ENCODE results near the gene RAB17.

The RAB17 gene

DNA sequence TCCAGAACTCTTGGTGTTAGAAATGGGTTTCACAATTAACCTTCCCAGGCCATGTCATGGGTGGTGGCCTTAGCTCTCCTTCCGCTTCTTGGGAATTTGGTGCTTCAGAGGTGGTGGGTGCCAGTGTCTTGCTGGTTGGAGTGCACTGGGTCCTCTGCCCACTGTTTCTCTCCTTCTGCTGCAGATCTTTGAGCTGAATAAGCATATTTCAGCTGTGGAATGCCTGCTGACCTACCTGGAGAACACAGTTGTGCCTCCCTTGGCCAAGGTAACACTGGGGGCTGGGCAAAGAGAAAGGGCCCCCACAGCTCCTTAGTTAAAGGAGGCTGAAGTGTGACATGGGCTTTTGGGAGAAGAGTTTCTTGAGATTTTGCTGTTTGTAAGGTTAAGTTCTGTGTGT lies 56.2 kb downstream of the RAB17 start:
- no peak for DNase-seq

DNA sequence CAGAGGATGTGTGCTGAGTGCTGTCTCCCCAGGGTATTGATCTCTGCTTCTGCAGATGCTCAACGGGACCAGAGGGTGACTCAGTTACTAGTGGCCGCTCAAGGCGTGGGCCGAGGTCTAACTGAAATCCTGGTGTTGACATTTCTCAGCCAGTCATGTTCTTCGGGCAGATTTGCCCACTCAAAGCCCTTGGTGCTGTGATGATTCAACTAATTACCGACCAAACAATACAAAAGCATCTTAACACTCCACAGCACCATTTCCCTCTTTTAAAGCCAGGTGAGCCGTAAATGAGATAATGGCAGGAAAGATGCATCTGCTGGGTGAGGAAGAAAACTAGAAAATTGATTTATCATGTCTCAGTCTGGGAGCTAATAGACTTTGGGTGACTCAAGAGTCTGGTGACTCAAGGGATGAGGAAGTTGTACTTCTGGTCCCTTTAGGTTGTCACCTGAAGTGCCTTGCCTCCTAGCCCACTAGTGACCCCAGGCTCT lies 56.8 kb downstream of the RAB17 start:
- no peak for DNase-seq

DNA sequence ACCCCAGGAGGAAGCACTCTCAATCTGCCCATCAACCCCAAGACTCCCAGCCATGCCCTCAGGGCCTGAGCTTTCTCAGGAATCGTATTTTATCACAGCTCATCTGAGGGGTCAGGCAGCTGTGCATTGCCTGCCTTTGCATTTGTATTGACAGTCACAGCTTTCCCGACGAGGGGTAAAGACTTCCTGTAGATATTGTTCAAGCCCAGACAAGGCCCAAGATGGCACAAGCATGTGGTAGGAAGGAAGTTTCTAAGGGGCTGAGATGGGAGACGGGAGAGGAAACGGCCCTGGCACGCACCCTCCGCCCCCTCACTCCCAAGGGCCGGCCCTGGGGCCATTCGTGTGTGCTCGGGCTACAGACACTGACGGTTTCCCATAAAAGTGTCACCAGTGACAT lies 58.4 kb downstream of the RAB17 start:
- DNase-seq = no peak

DNA sequence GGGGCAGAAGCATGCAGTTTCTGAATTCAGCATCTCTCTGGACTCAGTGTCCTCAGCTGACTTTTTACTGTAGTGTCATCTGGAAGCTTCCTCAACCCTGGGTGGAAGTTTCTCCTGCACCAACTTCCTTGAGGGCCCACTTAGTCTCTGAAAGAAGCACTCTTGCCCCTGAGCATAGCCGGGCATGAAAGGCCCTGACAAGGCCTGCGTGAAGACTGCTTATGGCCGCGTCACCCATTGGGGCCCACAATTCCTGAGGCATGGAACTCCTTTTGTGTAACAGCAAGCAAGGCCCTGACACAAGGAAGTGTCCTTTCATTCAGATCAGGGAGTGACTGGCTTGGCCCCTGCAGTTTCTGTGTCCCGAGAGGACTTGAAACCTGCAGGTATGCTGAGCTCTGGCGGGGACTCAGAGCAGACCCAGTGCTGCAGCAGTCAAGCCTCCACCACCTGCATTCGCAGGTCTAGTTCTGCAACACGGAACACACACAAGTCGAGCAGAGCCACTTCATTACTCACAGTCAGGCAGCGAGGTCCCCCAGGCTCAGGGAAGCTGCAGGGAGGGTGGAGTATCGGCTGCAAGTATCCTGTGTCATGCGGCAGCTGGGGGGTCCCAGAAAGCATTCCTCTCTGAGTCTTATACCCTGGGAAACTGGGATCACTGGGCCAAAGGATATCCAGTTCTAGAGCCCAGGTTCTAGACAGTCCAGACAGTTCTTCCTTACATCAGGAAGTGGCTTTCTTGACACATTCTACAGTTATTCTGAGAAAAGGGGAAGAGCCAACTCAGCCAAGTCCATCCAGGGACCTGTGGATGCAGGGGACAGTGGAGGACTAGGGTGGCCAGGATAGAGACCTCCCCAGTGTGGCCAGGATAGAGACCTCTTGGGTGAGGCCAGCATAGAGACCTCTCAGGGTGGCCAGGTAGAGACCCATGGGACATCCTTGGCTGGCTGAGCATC lies 59.8 kb downstream of the RAB17 start:
- DNase-seq = no peak

GRCh38 chr2:237529452-237530402 lies 60.8 kb downstream of the RAB17 start:
- DNase-seq = no peak

DNA sequence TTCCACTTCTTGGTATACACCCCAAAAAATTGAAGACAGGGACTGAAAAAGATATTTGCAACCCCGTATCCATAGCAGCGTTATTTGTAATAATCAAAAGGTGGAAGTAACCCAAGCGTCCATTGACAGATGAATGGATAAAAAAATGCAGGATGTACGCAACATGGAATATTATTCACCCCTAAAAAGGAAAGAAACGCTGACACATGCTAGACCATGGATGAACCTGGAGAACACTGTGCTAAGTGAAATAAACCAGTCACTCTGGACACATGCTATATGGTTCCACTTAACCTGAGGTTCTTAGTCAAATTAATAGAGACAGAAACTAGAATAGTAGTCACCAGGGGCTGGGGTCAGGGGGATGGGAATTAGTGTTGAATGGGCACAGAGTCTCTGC lies 62.8 kb downstream of the RAB17 start:
- DNase-seq = no peak

- no peak for DNase-seq
Observed at GRCh38 chr2:237527233-237527632, 63.3 kb downstream of the RAB17 start.

DNA sequence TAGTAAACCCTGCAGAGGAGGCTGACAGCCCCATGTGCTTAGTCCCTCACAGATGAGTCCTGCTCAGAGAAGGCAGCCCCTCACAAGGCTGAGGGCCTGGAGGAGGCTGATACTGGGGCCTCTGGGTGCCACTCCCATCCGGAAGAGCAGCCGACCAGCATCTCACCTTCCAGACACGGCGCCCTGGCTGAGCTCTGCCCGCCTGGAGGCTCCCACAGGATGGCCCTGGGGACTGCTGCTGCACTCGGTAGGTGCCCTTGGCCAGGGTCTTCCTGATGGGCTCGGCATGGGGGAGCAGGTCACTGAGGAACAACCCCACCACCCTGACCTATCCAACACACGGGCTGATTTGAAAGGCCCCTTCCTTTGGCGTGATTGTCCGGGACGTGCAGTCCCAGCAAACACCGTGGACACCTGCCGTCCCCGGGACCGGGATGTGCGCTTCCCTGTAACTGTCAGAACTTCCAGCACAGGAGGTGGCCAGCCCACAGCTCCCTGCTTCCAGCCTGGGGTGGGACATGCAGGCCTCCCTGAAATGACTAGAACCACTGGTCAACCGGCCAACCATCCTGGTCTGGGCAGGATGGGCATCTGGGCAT lies 64.9 kb downstream of the RAB17 start:
- no peak for DNase-seq

DNA sequence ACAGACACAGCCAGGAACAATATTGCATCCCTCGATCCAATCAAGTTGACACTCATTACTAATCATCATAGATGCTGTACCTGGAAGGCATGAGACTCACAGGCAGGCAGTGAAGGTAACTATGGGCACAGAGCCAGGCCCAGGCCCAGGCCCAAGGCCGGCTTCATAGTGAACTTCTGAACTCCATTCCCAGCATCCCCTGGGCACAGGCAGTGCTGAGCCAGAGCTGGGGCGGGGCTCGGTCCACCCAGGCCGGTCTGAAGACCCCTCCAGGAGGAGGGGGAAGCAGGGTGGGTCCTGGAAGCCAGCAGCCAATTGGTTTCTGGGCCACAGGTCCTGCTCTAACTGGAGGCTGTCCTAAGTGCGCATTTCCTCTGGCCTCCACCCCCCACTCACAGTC lies 65.9 kb downstream of the RAB17 start:
- DNase-seq = no peak
